Measurements from ENCODE around the gene BRD3OS.
"Not testable (repeated sequence)": the region's sequence is repeated elsewhere in the genome, so short reads cannot be mapped to it uniquely, and the experiment has no call there.

Gene BRD3OS

DNA sequence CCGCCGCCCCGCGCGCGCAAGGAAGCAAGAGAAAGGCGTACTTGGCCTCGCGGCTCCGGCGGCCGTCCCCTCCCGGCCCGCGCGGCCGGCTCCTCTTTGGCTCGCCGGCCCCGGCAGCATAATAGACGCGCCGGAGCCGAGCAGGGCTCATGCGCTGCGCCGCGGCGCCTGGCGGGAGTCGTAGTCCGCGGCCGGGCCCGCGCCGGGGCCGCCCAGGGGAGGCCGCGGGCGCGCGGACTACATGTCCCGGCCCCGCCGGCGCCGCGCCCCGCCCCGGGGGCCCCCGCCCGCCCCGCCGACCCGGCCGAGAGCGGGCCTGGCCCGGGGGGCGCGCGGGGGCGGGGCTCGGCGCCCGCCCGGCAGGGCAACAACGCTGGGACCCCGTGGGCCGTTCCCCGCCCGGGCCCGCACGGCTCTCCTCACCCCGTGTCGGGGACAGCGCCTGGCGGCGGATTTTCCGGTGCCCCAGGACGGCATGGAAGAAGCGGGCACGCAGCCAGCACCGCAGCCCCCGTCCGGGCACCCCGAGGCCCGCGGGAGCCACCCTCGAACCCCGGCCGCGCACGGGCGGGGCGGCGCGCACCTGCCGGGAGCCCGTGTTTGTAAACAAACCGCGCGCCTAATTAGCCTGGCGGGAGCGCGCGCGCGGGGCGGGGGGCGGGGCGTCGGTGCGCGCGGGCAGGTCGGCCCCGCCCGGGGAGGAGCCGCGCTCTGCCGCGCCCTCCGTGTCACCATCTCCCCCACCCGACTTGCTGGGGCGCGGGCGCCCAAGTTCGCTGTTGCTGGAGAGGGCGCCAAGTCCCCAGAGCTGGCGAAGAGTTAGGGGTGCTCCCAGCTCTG lies 42.8 kb downstream of the BRD3OS start, which contains the start of gene BRD3:
Gene BRD3, minus strand, starts transcription at position 123 of the 840 bp plus-strand sequence. CDS start 14,549 bp downstream, outside the sequence.
- TF ChIP-seq, protein P1, sequence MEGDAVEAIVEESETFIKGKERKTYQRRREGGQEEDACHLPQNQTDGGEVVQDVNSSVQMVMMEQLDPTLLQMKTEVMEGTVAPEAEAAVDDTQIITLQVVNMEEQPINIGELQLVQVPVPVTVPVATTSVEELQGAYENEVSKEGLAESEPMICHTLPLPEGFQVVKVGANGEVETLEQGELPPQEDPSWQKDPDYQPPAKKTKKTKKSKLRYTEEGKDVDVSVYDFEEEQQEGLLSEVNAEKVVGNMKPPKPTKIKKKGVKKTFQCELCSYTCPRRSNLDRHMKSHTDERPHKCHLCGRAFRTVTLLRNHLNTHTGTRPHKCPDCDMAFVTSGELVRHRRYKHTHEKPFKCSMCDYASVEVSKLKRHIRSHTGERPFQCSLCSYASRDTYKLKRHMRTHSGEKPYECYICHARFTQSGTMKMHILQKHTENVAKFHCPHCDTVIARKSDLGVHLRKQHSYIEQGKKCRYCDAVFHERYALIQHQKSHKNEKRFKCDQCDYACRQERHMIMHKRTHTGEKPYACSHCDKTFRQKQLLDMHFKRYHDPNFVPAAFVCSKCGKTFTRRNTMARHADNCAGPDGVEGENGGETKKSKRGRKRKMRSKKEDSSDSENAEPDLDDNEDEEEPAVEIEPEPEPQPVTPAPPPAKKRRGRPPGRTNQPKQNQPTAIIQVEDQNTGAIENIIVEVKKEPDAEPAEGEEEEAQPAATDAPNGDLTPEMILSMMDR (IDR thresholded peaks at IDR 0.05; ENCODE audit: insufficient read depth, missing control alignments) = no peak
- peak; percentile 90 for DNase-seq (ENCODE audit: insufficient read length, low spot score)
- FAIRE-seq = no peak

DNA sequence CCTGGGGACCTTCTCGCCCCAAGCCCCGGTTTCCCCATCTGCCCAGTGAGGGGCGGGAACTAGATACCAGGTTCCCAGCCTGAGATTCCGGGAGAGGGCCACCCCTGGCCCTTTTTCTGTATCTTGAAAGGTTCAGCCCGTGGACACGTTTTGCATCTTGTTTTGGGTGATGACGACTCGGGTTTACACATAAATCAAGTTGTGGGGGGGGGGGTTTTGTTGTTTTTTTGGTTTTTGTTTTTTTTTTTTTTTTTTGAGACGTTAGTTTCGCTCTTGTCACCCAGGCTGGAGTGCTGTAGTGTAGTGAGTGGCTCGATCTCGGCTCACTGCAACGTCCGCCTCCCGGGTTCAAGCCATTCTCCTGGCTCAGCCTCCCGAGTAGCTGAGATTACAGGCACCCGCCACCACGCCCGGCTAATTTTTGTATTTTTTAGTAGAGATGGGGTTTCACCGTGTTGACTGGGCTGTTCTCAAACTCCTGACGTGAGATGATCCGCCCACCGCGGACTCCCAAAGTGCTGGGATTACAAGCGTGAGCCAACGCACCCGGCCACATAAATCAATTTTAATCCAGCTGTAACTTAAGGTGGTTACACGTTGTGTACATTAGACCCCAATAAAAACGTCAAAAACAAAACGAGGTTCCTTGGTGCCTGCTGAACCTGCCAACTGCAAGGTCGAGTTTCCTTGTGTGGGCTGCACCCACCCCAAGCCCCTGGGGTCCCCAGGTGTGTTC lies 43.6 kb downstream of the BRD3OS start:
- no peak for FAIRE-seq
- DNase-seq (ENCODE audit: insufficient read length, low spot score) = no peak
- TF ChIP-seq, protein P1 (IDR thresholded peaks at IDR 0.05; ENCODE audit: insufficient read depth, missing control alignments) = no peak

DNA sequence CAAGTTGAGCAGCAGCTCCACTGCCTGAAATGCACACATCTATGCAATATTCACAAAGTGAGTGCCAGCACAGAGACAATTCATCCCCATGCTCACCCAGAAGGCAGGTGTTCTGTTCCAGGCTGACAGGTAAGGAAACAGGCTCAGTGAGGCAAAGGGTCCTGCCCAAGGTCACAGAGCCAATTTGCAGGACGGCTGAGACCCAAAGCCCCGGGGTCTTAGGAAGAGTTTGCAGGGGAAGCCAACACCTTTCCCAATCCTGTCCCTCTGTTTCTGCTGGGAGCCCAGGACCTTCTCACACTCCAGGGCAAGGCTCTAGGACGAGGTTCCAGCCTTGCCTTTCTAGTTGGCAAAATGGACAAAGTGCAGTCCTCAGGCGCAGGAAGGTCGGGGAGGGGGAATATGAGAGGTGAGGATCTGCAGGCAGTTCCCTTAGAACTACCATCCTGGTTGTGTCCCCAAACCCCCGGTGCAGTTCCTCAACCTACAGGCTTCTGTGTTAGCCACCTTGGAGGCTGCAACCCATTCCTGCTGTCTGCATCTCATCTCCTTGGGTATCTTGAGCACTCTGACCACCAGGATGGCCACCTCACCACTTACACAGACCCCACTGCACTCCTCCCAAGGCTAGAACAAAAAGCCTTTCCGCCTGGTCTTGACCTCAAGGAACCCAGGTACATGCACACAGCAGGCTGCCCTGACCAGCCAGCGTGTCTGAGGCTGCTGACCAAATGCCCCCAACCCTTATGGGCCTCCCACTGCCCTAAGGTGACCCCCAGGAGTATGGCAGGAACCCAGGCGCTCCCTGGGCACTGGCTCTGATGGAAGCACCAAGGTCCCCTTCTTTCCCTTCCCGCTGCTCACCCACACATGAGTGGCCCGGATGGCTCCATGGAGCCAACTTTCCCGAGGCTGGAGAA lies 44.5 kb downstream of the BRD3OS start:
- FAIRE-seq (no peak), DNase-seq (ENCODE audit: insufficient read length, low spot score) (no peak)
- TF ChIP-seq, protein P1 (IDR thresholded peaks at IDR 0.05; ENCODE audit: insufficient read depth, missing control alignments) = no peak

DNA sequence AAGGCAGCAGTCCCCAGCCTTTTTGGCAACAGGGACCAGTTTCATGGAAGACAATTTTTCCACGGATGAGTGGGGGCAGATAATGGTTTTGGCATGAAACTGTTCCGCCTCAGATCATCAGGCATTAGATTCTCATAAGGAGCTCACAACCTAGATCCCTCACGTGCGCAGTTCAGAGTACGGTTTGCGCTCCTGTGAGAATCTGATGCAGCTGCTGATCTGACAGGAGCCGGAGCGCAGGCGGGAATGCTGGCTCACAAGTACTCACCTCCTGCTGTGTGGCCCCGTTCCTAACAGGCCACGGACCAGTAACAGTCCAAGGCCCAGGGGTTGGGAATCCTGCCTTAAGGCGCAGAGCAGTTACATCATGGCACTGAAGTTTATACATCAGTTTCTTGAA lies 45.9 kb downstream of the BRD3OS start:
- no peak for DNase-seq (ENCODE audit: insufficient read length, low spot score)
- TF ChIP-seq, protein P1 (IDR thresholded peaks at IDR 0.05; ENCODE audit: insufficient read depth, missing control alignments) = no peak
- no peak for FAIRE-seq

DNA sequence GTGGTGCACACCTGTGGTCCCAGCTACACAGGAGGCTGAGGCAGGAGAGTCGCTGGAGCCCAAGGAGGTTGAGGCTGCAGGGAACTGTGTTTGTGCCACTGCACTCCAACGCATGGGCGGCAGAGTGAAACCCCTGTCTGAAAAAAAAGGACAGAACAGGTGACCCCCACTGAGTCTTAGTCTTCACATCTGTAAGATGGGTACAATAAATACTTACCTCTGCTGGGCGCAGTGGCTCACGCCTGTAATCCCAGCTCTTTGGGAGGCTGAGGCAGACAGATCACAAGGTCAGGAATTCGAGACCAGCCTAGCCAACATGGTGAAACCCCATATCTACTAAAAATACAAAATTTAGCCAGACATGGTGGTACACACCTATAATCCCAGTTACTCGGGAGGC lies 47.4 kb downstream of the BRD3OS start:
- not testable (repeated sequence) for DNase-seq (ENCODE audit: insufficient read length, low spot score); FAIRE-seq

GRCh38 chr9:134073500-134073899 lies 48.2 kb downstream of the BRD3OS start:
- no peak for FAIRE-seq
- DNase-seq (ENCODE audit: insufficient read length, low spot score) = no peak
- TF ChIP-seq, protein P1 (IDR thresholded peaks at IDR 0.05; ENCODE audit: insufficient read depth, missing control alignments) = no peak

- DNase-seq (ENCODE audit: insufficient read length, low spot score); FAIRE-seq: not testable (repeated sequence)
These were observed 50.4 kb downstream of the BRD3OS start for GRCh38 chr9:134075689-134076088.
